Measurements from ENCODE around the gene CYB561D1. TPM values are rescaled to one million over a fixed set of nuclear protein-coding genes. Genes with fewer than 3 reads are reported as not detected.

Gene CYB561D1
- total RNA-seq, 1 donor from 2014 or later: 5.5 TPM

DNA sequence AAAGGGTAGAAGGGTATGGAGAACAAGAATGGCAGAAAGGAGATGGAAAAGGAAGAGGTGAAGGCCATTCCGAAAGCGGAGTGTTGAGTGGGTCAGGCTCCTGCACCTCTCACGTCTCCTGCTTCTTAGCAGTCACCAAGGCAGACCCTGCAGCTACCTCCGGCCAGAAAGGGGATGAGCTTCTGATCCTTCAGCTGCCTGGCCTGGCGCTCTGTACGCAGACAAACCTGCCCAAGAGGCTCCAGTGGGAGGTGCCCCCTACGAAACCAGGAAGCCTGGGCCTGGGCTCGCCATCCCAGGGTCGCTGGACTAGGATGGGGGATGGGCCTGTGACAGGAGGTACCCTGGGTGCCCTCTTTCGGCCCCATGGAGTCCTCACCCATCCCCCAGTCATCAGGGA is 48.8 kb downstream of the CYB561D1 start:
- DNase-seq (ENCODE audit: low spot score): peak; percentile 61
- intact Hi-C loops (cut with DNase I): no loop called here

DNA sequence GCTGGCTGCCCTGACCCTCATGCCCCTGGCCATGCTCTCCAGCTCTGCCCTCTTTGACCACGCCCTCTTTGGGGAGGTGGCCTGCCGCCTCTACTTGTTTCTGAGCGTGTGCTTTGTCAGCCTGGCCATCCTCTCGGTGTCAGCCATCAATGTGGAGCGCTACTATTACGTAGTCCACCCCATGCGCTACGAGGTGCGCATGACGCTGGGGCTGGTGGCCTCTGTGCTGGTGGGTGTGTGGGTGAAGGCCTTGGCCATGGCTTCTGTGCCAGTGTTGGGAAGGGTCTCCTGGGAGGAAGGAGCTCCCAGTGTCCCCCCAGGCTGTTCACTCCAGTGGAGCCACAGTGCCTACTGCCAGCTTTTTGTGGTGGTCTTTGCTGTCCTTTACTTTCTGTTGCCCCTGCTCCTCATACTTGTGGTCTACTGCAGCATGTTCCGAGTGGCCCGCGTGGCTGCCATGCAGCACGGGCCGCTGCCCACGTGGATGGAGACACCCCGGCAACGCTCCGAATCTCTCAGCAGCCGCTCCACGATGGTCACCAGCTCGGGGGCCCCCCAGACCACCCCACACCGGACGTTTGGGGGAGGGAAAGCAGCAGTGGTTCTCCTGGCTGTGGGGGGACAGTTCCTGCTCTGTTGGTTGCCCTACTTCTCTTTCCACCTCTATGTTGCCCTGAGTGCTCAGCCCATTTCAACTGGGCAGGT is 49.5 kb downstream of the CYB561D1 start:
- peak; percentile 57 for DNase-seq (ENCODE audit: low spot score)
- intact Hi-C loops (cut with DNase I): no loop called here

DNA sequence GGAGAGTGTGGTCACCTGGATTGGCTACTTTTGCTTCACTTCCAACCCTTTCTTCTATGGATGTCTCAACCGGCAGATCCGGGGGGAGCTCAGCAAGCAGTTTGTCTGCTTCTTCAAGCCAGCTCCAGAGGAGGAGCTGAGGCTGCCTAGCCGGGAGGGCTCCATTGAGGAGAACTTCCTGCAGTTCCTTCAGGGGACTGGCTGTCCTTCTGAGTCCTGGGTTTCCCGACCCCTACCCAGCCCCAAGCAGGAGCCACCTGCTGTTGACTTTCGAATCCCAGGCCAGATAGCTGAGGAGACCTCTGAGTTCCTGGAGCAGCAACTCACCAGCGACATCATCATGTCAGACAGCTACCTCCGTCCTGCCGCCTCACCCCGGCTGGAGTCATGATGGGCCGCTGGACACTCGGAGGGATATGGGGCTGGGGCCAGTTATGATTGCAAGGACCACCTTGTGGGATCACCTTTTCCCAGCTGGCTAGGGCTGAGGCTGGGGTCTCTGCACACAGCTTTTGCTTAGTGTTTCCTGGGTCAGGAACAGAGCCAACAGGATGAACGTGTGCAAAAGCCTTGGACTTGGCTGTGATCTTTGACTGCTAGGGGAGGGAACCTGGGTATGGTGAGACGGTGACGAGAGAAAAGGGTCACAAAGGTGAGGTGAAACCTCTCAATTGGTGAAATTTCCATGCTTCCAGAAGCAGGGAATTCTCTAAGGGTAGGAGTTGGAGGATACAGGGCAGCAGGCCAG is 50.3 kb downstream of the CYB561D1 start:
- intact Hi-C loops (cut with DNase I): no loop called here
- DNase-seq (ENCODE audit: low spot score): peak; percentile 68

DNA sequence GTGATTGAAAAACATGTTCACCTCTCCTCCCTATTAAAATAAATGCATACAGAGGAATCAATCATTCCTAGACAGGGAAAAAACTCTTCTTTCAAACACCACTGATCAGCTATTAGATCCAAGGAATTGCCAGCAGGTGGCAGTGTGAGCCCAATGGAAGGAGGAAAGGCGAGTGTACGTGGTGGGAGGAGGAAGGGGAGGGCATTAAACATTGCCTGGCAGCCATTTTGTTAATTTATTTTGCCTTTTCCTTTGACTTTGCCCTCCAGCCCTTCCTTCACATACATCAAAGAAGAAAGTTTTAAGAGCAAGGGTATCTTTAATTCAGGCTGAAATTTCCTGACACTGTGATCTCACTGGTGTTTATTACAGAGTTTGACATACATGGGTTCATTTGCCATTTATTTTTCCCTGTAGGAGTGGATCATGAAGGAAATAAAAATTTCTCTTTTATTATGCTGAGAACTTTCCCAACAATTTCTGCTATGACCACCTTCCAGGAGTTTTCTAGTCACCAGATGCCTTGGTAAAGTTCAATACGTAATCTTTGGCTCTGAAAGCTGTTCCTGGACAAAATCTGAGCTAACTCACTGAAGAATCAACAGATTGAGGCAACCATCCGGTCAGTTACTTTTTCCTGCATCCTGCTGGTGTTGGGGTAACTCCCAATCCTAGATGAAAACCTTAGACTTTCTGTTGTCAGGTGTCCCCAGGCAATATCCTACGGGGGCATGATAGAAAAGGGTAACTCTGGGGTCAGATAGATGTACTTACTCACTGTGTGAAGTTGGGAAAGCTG is 52.6 kb downstream of the CYB561D1 start:
- intact Hi-C loops (cut with DNase I): loop anchor here (1.0 to 5.0 kb wide), 3 partner anchors 82 to 436 kb away; partner anchors contain the start of gene AHCYL1
- peak; percentile 92 for DNase-seq (ENCODE audit: low spot score)

DNA sequence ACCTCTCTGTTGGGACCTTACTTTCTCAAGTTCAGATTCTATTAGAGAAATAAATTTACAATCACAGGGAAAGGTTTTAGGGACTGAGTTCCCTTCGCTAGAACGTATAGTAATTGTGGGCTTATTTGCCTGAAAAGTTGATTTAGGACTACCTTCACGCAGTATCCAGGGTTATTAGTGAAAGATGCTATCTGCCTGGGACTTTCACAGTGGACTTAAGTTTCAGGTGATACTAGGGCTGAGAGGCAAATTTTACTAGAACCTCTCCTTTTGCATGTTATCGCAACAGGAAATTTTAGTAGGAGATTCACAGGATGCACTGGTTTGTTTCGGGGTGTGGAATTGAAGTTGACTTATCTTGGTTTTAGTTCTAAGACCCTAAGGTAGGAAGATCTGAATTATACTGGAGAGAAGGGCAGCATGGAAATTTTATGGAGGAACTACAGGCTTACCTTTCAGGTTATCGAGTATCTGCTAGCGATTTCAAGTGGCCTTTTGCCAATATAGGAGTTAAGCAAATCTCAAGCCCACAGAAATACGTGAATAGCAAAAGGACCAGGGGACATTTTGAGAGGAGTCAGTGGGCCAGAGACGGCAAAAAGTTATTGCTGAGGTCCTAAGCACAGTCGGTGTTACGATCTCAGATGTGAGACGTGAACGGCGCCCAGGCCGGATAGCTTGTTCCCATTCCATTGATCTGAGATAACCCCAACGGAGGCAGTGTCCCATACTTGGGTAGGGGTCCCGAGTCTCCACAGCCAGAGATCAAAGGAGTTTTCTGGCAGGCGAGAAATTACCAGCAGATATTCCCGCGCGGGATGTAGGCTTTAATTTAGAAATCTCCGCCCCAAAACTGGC is 53.8 kb downstream of the CYB561D1 start:
- no peak for DNase-seq (ENCODE audit: low spot score)
- intact Hi-C loops (cut with DNase I): loop anchor here (2.0 to 5.0 kb wide), 3 partner anchors 73 to 435 kb away; partner anchors contain the start of gene AHCYL1

DNA sequence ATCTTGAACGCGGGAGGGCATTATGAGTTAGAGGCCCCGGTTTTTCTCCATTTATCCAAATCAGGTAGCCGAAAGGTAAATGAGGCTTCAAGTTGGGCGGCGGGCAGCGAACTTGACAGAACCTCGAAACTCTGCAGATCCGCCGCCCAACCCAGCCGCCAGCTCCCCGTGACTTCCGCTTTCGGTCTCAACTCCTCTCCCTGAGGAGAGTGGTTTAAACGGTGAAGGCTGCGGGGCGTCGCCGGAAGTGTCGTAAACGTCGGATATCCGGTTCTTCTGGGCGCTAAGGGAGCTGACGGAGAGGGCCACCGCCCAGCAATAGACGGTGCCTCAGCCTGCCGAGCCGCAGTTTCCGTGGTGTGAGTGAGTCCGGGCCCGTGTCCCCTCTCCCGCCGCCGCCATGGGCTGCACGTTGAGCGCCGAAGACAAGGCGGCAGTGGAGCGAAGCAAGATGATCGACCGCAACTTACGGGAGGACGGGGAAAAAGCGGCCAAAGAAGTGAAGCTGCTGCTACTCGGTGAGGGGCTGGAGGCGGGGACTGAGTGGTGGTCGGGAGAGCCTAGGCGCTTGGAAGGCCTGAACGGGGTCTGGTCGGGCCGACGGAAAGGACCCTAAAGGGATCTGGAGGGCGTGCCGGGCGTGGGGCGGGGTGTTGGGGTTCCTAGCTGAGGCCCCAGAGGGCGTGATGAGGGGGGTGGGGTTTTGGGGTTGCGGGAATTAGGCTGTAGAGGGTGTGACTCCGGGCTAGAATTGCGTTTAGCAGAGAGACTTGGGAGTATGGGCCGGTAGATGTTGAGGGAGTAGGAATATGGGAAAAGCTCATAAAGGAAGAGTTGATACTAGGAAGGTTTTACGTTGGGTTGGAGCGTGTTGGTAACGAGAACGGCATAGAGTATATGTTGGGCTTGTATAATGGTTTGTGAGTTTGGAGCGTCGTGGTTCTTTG is 54.7 kb downstream of the CYB561D1 start, which contains the start of gene GNAI3:
TSS of gene GNAI3 (plus strand) at position 295 of the 947 bp plus-strand sequence. CDS start at position 401, 106 bp downstream.
- intact Hi-C loops (cut with DNase I): loop anchor here (2.0 to 5.0 kb wide), 2 partner anchors 72 to 434 kb away; partner anchors contain the start of gene AHCYL1
- DNase-seq (ENCODE audit: low spot score): peak; percentile 99

Other genes with a start within 250 kb of the CYB561D1 start
- gene CELSR2, start 244.6 kb upstream of the CYB561D1 start, total RNA-seq: 7.1 TPM
- 0.59 TPM for gene PSRC1, start 210.9 kb upstream of the CYB561D1 start, total RNA-seq
- gene MYBPHL, start 187.1 kb upstream of the CYB561D1 start, total RNA-seq: 1.2 TPM
- 184 TPM for gene SORT1, start 96.2 kb upstream of the CYB561D1 start, total RNA-seq
- gene PSMA5, start 67.6 kb upstream of the CYB561D1 start, total RNA-seq: 60.7 TPM
- 28.9 TPM for gene SYPL2, start 27.5 kb upstream of the CYB561D1 start, total RNA-seq
- 3.8 TPM for gene ATXN7L2, start 10.2 kb upstream of the CYB561D1 start, total RNA-seq
- 13.8 TPM for gene AMIGO1, start 15.6 kb downstream of the CYB561D1 start, total RNA-seq
- 0.13 TPM for gene GPR61, start 45.8 kb downstream of the CYB561D1 start, total RNA-seq
- gene GNAI3, start 54.5 kb downstream of the CYB561D1 start, total RNA-seq: 3.9 TPM
- gene GNAT2, start 125.5 kb downstream of the CYB561D1 start, total RNA-seq: not detected
- 16.7 TPM for gene AMPD2, start 125.7 kb downstream of the CYB561D1 start, total RNA-seq
- gene GSTM4, start 162.0 kb downstream of the CYB561D1 start, total RNA-seq: 33.0 TPM
- 43.5 TPM for gene GSTM2, start 174.0 kb downstream of the CYB561D1 start, total RNA-seq
- 44.1 TPM for gene GSTM1, start 193.7 kb downstream of the CYB561D1 start, total RNA-seq
- gene GSTM5, start 218.2 kb downstream of the CYB561D1 start, total RNA-seq: 2.6 TPM
- 93.2 TPM for gene GSTM3, start 246.9 kb downstream of the CYB561D1 start, total RNA-seq

All from cardiac septum (tissue), 1 donor.